ENCODE measurements around the gene POGZ.

POGZ gene

GRCh38 chr1:151370211-151370911, 88.9 kb downstream of the POGZ start:
- DNase-seq = no peak

DNA sequence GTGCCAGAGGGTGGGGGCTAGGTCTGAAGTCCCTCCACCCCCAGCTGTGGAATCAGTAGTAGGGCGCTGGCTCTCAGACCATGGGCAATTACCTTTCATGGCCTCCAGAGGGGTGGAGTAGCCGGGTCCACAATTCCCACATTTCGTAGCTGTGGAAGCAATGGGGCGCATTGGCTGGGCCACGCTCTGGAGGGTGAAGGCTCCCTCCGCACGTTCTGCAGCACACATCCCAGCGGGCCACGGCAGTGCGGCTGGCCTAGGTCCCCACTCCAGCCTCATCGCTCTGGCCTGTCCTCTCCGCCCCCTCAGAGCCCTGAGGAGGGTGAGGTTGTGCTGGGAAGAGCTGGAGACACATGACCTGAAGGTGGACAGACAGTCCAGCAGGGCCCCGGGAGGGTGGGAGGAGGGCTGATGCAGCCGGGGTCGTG, 89.7 kb downstream of the POGZ start:
- no peak for DNase-seq

DNA sequence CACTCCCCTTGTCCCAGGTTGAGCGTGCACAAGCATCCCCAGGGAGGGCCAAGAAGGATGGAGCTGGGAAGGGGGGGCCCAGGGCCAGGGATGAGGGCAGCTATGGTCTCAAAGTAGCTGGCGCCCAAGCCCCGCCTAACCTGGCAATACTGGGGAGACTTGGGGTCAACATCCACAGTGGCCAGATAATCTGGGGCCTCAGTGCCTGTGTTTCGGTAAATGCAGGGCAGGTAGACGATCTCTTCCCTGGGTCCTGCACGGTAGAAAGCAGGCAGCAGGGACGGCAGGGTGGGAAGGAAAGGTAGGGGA, 90.0 kb downstream of the POGZ start:
- DNase-seq = no peak

DNA sequence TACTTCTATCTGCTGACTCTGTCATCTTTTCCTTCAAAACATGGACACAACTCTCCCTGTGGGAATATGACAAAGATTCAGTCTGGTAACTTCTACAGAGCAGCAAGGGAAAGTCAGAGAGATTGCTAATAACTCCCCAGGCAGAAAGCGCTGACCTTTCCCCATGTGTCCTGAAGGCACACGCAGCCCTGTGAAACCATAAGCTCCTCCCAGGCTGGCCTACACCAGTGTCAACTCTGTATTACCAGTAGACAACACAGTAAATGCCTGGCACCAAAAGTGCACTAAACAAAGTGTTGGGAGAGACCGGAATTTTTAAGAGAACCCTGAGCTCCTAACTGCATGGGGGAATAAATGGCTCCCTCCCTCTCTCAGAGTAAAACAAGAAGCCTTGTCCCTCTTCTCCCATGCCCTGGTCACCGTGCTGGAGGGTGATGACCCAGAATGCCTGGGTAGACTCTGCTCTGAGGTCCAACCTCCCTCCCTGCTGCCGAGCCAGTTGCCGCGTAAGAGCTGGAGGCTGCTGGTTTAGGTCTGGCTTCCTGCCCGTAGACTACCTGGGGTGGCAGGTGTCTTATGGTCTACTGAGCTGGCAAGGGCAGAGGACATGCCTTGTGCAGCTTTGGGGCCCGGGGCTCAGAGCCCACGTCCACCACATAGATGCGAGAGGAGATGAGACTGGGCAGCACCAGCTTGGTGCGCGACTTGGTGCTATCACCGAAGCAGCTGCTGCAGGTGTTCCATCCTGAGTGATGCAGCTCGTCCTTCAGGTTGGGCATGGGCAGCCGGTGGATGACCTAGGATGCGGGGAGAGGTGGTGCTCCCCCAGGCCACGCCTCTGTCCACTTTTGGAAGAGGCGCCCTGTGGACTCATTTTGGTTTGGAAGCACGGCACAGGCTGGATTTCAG, 90.6 kb downstream of the POGZ start:
- DNase-seq = no peak

DNA sequence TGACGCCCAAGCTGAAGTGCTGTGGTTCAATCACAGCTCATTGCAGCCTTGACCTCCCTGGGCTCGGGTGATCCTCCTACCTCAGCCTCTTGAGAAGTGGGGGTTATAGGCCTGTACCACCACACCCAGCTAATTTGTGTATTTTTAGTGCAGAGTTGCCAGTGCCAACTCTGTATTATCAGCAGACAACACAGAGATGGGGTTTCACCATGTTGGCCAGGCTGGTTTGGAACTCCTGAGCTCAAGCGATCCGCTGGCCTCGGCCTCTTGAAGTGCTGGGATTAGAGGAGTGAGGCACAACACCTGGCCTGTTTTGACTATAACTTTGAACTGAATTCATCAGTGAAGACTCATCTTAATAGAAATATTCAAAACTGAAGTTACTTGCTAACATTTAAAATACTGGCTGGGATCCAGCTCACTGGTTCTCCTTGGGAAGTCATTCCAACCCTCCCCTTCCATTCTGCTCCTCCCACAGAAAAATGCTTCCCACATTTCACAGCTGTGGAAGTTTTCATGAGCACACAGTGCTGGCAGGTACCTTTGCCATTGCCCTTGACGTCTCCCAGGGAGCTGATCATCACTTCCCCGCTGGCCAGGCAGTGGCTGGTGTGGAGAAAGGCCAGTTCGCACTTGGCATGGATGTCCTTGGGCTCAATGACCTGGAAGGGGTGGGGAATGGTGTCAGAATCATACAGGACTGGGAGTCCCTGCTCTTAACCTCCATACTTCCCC, 91.5 kb downstream of the POGZ start:
- DNase-seq = no peak

DNA sequence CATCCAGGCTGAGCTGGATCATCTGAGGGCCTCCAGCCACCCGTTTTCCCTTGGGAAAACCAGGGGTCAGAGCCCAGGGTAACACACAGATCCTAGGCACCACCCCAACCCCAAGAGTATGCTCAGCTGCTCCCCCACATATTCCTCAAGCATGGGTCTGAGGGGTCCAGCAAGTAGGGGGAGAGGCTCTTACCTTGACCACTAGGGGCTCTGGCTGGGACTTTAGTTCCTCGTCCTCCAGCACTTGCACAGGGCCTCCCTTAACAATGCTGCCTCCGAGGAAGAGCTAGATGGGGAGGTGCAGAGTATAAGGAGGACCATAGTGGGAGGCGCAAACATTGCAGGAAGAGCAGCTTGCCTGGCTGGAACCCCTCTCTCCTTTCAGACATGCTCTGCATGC, 94.3 kb downstream of the POGZ start:
- DNase-seq = no peak

DNA sequence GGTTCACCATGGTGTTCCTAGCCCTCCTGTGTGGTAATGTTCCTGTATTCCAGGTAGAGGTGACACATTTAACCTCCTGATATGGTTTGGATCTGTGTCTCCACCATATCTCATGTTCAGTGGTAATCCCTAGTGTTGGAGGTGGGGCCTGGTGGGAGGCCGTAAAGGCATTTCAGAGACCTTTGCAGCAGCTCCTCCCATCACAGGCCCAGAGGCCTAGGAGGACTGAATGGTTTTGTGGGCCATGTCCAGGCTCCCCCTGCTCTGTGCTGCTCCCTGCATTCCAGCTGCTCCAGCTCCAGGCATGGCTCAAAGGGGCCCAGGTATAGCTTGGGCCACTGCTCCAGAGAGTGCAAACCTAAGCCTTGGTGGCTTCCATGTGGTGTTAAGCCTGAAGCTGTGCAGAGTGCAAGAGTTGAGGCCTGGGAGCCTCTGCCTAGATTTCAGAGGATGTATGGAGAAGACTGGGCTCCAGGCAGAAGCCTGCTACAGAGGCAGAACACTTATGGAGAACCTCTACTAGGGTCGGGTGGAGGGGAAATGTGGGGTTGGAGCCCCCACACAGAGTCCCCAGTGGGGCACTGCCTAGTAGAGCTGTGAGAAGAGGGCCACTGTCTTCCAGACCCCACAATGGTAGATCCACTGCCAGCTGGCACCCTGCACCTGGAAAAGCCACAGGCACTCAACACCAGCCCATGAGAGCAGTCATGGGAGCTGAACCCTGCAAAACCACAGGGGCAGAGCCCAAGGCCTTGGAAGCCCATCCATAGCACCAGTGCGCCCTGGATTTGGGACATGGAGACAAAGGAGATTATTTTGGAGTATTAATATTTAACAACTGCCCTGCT, 96.8 kb downstream of the POGZ start:
- no peak for DNase-seq

- no peak for DNase-seq
Observed at GRCh38 chr1:151361883-151362282, 97.4 kb downstream of the POGZ start.

- DNase-seq = no peak
Observed at GRCh38 chr1:151356696-151357095, 102.6 kb downstream of the POGZ start.

Data from stimulated activated CD4-positive, alpha-beta T cell treated with anti-CD3 and anti-CD28 coated beads, Interleukin-15, amount 100 ng/mL, for 24 hours (primary cell).